Stomach (tissue), 4 donors: ENCODE data around the gene ADAM8.

Experiments used
- EP300 ChIP-seq: sonication (generic); formaldehyde crosslinking; IDR thresholded peaks from one replicate; pipeline ENCODE4 v1.6.1; 2017; ENCODE audit warnings: antibody characterized with exemption
- POLR2A ChIP-seq, 4 donors: fragments of 450-650 bp; IDR thresholded peaks; one replicate each; pipeline ENCODE4 v1.6.1; 2016; ENCODE audit warnings: antibody characterized with exemption in 4 of 4, control low read depth in 2 of 4, mild to moderate bottlenecking in 1 of 4, moderate library complexity in 1 of 4
- POLR2AphosphoS5 ChIP-seq, 3 donors: sonication (generic); formaldehyde crosslinking; IDR thresholded peaks; one replicate each; pipeline ENCODE4 v1.6.1; 2016; ENCODE audit warnings: antibody characterized with exemption in 3 of 3
- TF ChIP-seq, protein P1 (sequence below), 7 experiments: fragments of 450-650 bp in 4 of 7; fragments of 200-600 bp in 3 of 7; sonication (generic) in 3 of 7; IDR thresholded peaks; one replicate each; pipeline ENCODE4 v1.5.1; 2016 to 2019; ENCODE audit warnings: antibody characterized with exemption in 7 of 7, control low read depth in 2 of 7, mild to moderate bottlenecking in 1 of 7

DNA sequence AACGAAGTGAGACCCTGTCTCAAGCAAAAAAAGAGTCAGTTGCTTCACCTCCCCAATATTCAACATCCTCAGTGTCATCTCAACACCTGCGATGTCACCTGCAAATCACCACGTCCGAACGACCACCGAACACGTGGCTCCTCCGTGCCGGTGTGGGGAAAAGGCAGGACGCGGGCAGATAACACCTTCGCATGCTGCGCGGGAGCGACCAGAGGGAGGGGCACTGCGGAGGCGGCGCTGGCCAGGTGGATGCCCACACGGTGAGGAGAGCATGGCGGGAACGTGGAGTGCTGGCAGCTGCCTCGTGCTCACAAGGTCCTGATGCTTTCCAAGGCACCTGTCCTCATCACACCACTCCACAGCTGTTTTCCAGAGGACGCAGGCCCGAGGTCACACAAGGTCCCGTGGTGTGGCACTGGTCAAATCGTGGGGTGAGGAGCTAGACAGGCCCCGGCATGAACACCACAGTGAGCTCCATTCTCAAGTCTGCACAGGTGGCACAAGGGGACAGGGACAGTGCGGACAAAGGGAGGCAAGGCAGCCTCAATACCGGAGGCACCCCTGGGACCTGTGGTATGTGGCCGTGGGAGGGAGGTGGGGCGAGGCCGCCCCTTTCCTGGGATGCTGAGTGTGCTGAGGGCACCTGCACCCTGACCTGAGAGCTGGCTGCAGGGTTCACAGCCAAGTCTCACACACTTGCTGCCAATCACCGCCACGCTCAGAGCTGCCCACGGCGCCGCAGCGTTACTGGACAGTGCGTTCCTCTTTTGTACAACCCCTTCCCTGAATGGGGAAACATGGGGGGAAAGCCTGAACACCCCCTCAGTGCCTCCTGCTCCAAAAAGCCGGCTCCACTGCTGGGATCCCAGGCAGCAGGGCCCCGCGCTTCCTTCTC, 19.0 kb upstream of the ADAM8 start:
- TF ChIP-seq, protein P1, sequence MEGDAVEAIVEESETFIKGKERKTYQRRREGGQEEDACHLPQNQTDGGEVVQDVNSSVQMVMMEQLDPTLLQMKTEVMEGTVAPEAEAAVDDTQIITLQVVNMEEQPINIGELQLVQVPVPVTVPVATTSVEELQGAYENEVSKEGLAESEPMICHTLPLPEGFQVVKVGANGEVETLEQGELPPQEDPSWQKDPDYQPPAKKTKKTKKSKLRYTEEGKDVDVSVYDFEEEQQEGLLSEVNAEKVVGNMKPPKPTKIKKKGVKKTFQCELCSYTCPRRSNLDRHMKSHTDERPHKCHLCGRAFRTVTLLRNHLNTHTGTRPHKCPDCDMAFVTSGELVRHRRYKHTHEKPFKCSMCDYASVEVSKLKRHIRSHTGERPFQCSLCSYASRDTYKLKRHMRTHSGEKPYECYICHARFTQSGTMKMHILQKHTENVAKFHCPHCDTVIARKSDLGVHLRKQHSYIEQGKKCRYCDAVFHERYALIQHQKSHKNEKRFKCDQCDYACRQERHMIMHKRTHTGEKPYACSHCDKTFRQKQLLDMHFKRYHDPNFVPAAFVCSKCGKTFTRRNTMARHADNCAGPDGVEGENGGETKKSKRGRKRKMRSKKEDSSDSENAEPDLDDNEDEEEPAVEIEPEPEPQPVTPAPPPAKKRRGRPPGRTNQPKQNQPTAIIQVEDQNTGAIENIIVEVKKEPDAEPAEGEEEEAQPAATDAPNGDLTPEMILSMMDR (IDR thresholded peaks at IDR 0.05): no peak
- TF ChIP-seq POLR2A (IDR thresholded peaks at IDR 0.05): no peak
- no peak for TF ChIP-seq POLR2AphosphoS5 (IDR thresholded peaks at IDR 0.05)
- TF ChIP-seq EP300: no peak
